ENCODE data around the gene AP2A1. TPM values are rescaled to one million over a fixed set of nuclear protein-coding genes. Genes with fewer than 3 reads are reported as not detected.

AP2A1 gene
- polyA plus RNA-seq, 1 donor from 2014 or later, result 40.8 TPM

DNA sequence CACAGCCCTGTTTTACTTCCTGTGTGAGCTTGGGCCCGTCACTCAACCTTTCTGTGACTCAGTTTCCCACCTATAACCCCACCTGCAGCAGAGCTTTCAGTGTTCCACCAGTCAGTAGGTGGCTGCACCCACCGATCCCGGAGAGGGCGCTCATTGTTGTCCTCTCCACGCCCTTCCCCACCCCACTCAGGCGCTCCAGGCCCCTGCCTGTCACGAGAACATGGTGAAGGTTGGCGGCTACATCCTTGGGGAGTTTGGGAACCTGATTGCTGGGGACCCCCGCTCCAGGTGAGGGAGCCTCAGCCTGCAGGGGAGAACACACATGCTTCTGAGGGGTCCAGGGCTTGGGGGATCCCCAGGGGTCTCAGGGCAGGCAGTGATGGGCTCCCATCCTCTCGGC is 34.0 kb downstream of the AP2A1 start:
- H3K27ac ChIP-seq (ENCODE audit: low read length), result no peak overlapping the region

DNA sequence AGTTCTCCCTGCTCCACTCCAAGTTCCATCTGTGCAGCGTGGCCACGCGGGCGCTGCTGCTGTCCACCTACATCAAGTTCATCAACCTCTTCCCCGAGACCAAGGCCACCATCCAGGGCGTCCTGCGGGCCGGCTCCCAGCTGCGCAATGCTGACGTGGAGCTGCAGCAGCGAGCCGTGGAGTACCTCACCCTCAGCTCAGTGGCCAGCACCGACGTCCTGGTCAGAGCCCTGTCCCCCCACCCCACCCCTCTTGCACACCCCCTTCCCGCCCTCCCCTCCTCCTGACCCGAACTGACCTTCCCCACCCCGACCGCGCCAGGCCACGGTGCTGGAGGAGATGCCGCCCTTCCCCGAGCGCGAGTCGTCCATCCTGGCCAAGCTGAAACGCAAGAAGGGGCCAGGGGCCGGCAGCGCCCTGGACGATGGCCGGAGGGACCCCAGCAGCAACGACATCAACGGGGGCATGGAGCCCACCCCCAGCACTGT is 34.6 kb downstream of the AP2A1 start:
- no peak overlapping the region for H2AFZ ChIP-seq (ENCODE audit: low read depth, low read length)
- H3K4me2 ChIP-seq (ENCODE audit: low read length), result no peak overlapping the region
- no peaks in the 10 kb centered on the region for H4K20me1 ChIP-seq (ENCODE audit: insufficient read depth)
- no peak overlapping the region for H3K27ac ChIP-seq (ENCODE audit: low read length)
- H3F3A ChIP-seq (ENCODE audit: insufficient read depth, low read length, poor library complexity, severe bottlenecking), result no peaks in the 10 kb centered on the region
- no peaks in the 10 kb centered on the region for H3K79me2 ChIP-seq (replicated peaks; ENCODE audit: insufficient read depth, low read length)
- H3K9ac ChIP-seq (ENCODE audit: low read length), result peak overlapping the region; percentile 60
- no peaks in the 10 kb centered on the region for H3K9me3 ChIP-seq (ENCODE audit: low read length)
- H3K36me3 ChIP-seq (ENCODE audit: insufficient read depth, low read length), result no peaks in the 10 kb centered on the region
- H3K27me3 ChIP-seq (ENCODE audit: insufficient read depth, low read depth, low read length), result no peaks in the 10 kb centered on the region
- no peaks in the 10 kb centered on the region for H3K9me2 ChIP-seq (ENCODE audit: insufficient read depth, low read length)
- TF ChIP-seq RAD21 (conservative IDR thresholded peaks at IDR 0.05), result no peak
- TF ChIP-seq, protein P1, sequence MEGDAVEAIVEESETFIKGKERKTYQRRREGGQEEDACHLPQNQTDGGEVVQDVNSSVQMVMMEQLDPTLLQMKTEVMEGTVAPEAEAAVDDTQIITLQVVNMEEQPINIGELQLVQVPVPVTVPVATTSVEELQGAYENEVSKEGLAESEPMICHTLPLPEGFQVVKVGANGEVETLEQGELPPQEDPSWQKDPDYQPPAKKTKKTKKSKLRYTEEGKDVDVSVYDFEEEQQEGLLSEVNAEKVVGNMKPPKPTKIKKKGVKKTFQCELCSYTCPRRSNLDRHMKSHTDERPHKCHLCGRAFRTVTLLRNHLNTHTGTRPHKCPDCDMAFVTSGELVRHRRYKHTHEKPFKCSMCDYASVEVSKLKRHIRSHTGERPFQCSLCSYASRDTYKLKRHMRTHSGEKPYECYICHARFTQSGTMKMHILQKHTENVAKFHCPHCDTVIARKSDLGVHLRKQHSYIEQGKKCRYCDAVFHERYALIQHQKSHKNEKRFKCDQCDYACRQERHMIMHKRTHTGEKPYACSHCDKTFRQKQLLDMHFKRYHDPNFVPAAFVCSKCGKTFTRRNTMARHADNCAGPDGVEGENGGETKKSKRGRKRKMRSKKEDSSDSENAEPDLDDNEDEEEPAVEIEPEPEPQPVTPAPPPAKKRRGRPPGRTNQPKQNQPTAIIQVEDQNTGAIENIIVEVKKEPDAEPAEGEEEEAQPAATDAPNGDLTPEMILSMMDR (IDR thresholded peaks at IDR 0.05; ENCODE audit: poor library complexity, severe bottlenecking), result no peak
- no peak for TF ChIP-seq MXI1 (conservative IDR thresholded peaks at IDR 0.05; ENCODE audit: poor library complexity, severe bottlenecking)
- TF ChIP-seq, protein P2, sequence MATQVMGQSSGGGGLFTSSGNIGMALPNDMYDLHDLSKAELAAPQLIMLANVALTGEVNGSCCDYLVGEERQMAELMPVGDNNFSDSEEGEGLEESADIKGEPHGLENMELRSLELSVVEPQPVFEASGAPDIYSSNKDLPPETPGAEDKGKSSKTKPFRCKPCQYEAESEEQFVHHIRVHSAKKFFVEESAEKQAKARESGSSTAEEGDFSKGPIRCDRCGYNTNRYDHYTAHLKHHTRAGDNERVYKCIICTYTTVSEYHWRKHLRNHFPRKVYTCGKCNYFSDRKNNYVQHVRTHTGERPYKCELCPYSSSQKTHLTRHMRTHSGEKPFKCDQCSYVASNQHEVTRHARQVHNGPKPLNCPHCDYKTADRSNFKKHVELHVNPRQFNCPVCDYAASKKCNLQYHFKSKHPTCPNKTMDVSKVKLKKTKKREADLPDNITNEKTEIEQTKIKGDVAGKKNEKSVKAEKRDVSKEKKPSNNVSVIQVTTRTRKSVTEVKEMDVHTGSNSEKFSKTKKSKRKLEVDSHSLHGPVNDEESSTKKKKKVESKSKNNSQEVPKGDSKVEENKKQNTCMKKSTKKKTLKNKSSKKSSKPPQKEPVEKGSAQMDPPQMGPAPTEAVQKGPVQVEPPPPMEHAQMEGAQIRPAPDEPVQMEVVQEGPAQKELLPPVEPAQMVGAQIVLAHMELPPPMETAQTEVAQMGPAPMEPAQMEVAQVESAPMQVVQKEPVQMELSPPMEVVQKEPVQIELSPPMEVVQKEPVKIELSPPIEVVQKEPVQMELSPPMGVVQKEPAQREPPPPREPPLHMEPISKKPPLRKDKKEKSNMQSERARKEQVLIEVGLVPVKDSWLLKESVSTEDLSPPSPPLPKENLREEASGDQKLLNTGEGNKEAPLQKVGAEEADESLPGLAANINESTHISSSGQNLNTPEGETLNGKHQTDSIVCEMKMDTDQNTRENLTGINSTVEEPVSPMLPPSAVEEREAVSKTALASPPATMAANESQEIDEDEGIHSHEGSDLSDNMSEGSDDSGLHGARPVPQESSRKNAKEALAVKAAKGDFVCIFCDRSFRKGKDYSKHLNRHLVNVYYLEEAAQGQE (IDR thresholded peaks at IDR 0.05; ENCODE audit: borderline replicate concordance), result no peak
- no peak for TF ChIP-seq TAF1 (IDR thresholded peaks at IDR 0.05; ENCODE audit: low read depth)
- no peak for TF ChIP-seq POLR2AphosphoS5 (IDR thresholded peaks at IDR 0.05)
- TF ChIP-seq EZH2 (IDR thresholded peaks at IDR 0.05; ENCODE audit: borderline replicate concordance, insufficient read depth, low read length, poor library complexity, severe bottlenecking), result no peak
- no peak for TF ChIP-seq SMC3 (conservative IDR thresholded peaks at IDR 0.05; ENCODE audit: poor library complexity)
- no peak for TF ChIP-seq EP300 (conservative IDR thresholded peaks at IDR 0.05; ENCODE audit: poor library complexity, severe bottlenecking)
- H3K4me3 ChIP-seq (ENCODE audit: low read length), result peak overlapping the region; percentile 54

More for the DNA sequence above, 34.0 kb downstream of the AP2A1 start:
- H3K27me3 ChIP-seq (ENCODE audit: insufficient read depth, low read depth, low read length), result no peaks in the 10 kb centered on the region
- H3K9ac ChIP-seq (ENCODE audit: low read length), result no peak overlapping the region
- no peak overlapping the region for H3K4me2 ChIP-seq (ENCODE audit: low read length)
- TF ChIP-seq EZH2 (IDR thresholded peaks at IDR 0.05; ENCODE audit: borderline replicate concordance, insufficient read depth, low read length, poor library complexity, severe bottlenecking) (no peak), SMC3 (conservative IDR thresholded peaks at IDR 0.05; ENCODE audit: poor library complexity) (no peak), TAF1 (IDR thresholded peaks at IDR 0.05; ENCODE audit: low read depth) (no peak), POLR2AphosphoS5 (IDR thresholded peaks at IDR 0.05) (no peak), RAD21 (conservative IDR thresholded peaks at IDR 0.05) (no peak), EP300 (conservative IDR thresholded peaks at IDR 0.05; ENCODE audit: poor library complexity, severe bottlenecking) (no peak), MXI1 (conservative IDR thresholded peaks at IDR 0.05; ENCODE audit: poor library complexity, severe bottlenecking) (no peak)
- TF ChIP-seq, protein P2 (IDR thresholded peaks at IDR 0.05; ENCODE audit: borderline replicate concordance), result no peak
- H4K20me1 ChIP-seq (ENCODE audit: insufficient read depth), result no peaks in the 10 kb centered on the region
- H3K4me3 ChIP-seq (ENCODE audit: low read length), result no peak overlapping the region
- H3K79me2 ChIP-seq (replicated peaks; ENCODE audit: insufficient read depth, low read length), result no peaks in the 10 kb centered on the region
- H3F3A ChIP-seq (ENCODE audit: insufficient read depth, low read length, poor library complexity, severe bottlenecking), result no peaks in the 10 kb centered on the region
- H2AFZ ChIP-seq (ENCODE audit: low read depth, low read length), result no peak overlapping the region
- H3K9me2 ChIP-seq (ENCODE audit: insufficient read depth, low read length), result no peaks in the 10 kb centered on the region
- no peaks in the 10 kb centered on the region for H3K9me3 ChIP-seq (ENCODE audit: low read length)
- H3K36me3 ChIP-seq (ENCODE audit: insufficient read depth, low read length), result no peaks in the 10 kb centered on the region

All from neural cell (in vitro differentiated cells).